ENCODE measurements around the gene CCDC149. TPM values are rescaled to one million over a fixed set of nuclear protein-coding genes. Genes with fewer than 3 reads are reported as not detected.

CCDC149 gene
- total RNA-seq, 1 donor from 2014 or later = 20.6 TPM

- H3K4me1 Mint-ChIP-seq (ENCODE audit: unreplicated experiment) = no peaks in the 10 kb centered on the region
- no peaks in the 10 kb centered on the region for H3K9me3 Mint-ChIP-seq (ENCODE audit: unreplicated experiment)
- DNase-seq (ENCODE audit: extremely low spot score, unreplicated experiment) = no peak
- H3K27me3 Mint-ChIP-seq (ENCODE audit: unreplicated experiment) = no peaks in the 10 kb centered on the region
- TF ChIP-seq CTCF (IDR thresholded peaks at IDR 0.05) = no peak
- H3K4me3 Mint-ChIP-seq (ENCODE audit: unreplicated experiment) = no peak overlapping the region
- peaks cover 5% of the 10 kb centered on the region for H3K36me3 Mint-ChIP-seq (ENCODE audit: unreplicated experiment)
- no peak overlapping the region for H3K27ac Mint-ChIP-seq (ENCODE audit: unreplicated experiment)
These were observed 22.9 kb downstream of the CCDC149 start for GRCh38 chr4:24889991-24890390.

GRCh38 chr4:24888475-24889344 lies 24.1 kb downstream of the CCDC149 start:
- Mint-ChIP-seq H3K9me3 (ENCODE audit: unreplicated experiment) (no peaks in the 10 kb centered on the region), H3K27me3 (ENCODE audit: unreplicated experiment) (no peaks in the 10 kb centered on the region), H3K4me1 (ENCODE audit: unreplicated experiment) (no peaks in the 10 kb centered on the region), H3K36me3 (ENCODE audit: unreplicated experiment) (peaks cover 5% of the 10 kb centered on the region), H3K27ac (ENCODE audit: unreplicated experiment) (no peak overlapping the region), H3K4me3 (ENCODE audit: unreplicated experiment) (no peak overlapping the region)
- no peak for DNase-seq (ENCODE audit: extremely low spot score, unreplicated experiment)
- TF ChIP-seq CTCF (IDR thresholded peaks at IDR 0.05) = no peak

GRCh38 chr4:24887881-24888430 lies 24.9 kb downstream of the CCDC149 start:
- Mint-ChIP-seq H3K4me1 (ENCODE audit: unreplicated experiment) (no peaks in the 10 kb centered on the region), H3K27me3 (ENCODE audit: unreplicated experiment) (no peaks in the 10 kb centered on the region), H3K9me3 (ENCODE audit: unreplicated experiment) (no peaks in the 10 kb centered on the region), H3K4me3 (ENCODE audit: unreplicated experiment) (no peak overlapping the region), H3K36me3 (ENCODE audit: unreplicated experiment) (peaks cover 5% of the 10 kb centered on the region), H3K27ac (ENCODE audit: unreplicated experiment) (no peak overlapping the region)
- no peak for DNase-seq (ENCODE audit: extremely low spot score, unreplicated experiment)
- TF ChIP-seq CTCF (IDR thresholded peaks at IDR 0.05) = no peak

- Mint-ChIP-seq H3K36me3 (ENCODE audit: unreplicated experiment) (peaks cover 8% of the 10 kb centered on the region), H3K27me3 (ENCODE audit: unreplicated experiment) (no peaks in the 10 kb centered on the region), H3K9me3 (ENCODE audit: unreplicated experiment) (no peaks in the 10 kb centered on the region), H3K27ac (ENCODE audit: unreplicated experiment) (no peak overlapping the region), H3K4me1 (ENCODE audit: unreplicated experiment) (no peaks in the 10 kb centered on the region), H3K4me3 (ENCODE audit: unreplicated experiment) (no peak overlapping the region)
- DNase-seq (ENCODE audit: extremely low spot score, unreplicated experiment) = no peak
- no peak for TF ChIP-seq CTCF (IDR thresholded peaks at IDR 0.05)
These were observed 26.2 kb downstream of the CCDC149 start for GRCh38 chr4:24886596-24886995.

GRCh38 chr4:24885342-24885741 lies 27.5 kb downstream of the CCDC149 start:
- peaks cover 7% of the 10 kb centered on the region for H3K36me3 Mint-ChIP-seq (ENCODE audit: unreplicated experiment)
- H3K27ac Mint-ChIP-seq (ENCODE audit: unreplicated experiment) = no peak overlapping the region
- H3K27me3 Mint-ChIP-seq (ENCODE audit: unreplicated experiment) = no peaks in the 10 kb centered on the region
- no peak for TF ChIP-seq CTCF (IDR thresholded peaks at IDR 0.05)
- no peak for DNase-seq (ENCODE audit: extremely low spot score, unreplicated experiment)
- H3K9me3 Mint-ChIP-seq (ENCODE audit: unreplicated experiment) = no peaks in the 10 kb centered on the region
- no peaks in the 10 kb centered on the region for H3K4me1 Mint-ChIP-seq (ENCODE audit: unreplicated experiment)
- no peak overlapping the region for H3K4me3 Mint-ChIP-seq (ENCODE audit: unreplicated experiment)

Measured in osteocyte (in vitro differentiated cells).